CD4-positive, alpha-beta T cell treated with Interleukin-6 at 100 ng/mL for 8 hours (primary cell): ENCODE results near the gene DENND4A.
A peak's percentile ranks its signal among the peaks of the same experiment; 100 is the strongest.
"Not testable (repeated sequence)": the region's sequence is repeated elsewhere in the genome, so short reads cannot be mapped to it uniquely, and the experiment has no call there.

Experiments used
- DNase-seq: peaks from one replicate; pipeline ENCODE4 v3.0.0-alpha.2; 2020; ENCODE audit warnings: mixed read lengths, low spot score

Gene DENND4A

DNA sequence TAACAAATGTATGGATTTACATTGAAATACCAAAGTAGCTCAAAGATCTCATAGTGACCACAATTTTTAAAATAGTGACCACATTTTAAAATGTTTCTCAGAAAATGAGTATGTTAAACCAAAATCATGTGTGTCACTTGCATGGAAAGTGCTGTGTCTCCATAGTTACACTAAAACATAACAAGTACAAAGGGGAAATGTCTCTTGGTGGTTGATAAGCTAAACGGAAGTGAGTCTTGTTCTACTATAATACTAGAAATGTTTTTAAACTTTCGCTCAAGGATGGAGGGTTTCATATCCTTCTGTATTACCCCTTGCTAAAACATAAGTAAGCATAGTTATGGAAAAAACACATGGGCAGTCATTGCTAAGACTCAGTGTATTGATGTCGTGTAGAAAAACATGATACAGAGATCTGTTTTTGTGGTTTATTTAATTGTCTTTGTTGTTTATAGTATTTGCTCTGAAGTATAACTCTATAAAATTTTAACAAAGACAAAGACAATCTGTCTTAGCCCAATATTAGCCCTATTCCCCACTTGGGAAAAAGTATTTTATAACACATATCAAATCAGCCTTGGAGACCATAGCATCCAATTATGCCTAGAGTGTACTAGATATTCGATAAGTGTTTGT lies 27.0 kb upstream of the DENND4A start:
- DNase-seq: peak; percentile 78

DNA sequence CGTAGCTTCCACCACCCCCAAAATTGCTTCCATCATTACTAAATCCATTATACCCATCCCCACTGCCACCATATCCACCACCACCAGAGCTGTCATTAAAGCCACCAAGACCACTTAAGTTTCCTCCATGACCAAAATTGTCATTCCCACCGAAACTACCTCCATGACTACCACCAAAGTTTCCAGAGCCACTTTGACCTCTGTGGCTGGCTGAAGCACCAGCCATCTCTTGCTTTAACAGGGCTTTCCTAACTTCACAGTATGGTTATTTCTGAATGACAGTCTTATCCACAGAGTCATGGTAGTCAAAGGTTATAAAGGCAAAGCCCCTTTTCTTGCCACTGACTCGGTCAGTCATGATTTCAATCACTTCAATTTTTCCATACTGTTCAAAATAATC lies 24.3 kb upstream of the DENND4A start:
- DNase-seq: no peak

DNA sequence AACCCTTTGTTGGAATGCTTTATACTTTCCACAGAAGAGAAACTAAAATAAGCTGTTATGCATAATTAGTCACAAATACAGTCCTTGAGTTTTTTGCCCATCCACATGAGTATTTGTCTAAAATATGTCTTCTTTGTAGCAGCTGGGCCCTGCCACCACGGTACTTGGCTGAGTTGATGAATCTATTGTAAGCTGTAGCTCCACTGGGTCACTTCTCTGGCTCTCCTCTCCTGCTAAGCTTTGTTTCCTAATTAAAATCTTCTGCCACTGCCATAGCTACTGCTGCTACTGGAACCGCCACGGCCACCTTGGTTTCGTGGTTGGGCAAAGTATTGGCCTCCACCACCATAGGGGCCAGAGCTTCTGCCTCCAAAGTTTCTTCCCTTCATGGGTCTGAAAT lies 23.9 kb upstream of the DENND4A start:
- DNase-seq: not testable (repeated sequence)

DNA sequence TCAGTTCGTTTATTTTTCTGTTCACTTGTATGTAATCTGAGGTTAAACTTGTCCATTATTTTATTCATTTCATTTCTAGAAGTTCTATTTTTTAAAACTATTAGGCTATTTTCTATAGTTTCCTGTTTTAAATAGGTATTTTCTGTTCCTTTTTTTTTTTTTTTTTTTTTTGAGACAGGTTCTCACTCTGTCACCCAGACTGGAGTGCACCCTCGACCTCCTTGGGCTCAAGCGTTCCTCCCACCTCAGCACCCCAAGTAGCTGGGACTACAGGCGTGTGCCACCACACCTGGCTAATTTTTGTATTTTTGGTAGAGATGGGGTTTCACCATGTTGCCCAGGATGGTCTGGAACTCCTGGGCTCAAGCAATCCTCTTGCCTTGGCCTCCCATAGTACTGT lies 22.2 kb upstream of the DENND4A start:
- not testable (repeated sequence) for DNase-seq

DNA sequence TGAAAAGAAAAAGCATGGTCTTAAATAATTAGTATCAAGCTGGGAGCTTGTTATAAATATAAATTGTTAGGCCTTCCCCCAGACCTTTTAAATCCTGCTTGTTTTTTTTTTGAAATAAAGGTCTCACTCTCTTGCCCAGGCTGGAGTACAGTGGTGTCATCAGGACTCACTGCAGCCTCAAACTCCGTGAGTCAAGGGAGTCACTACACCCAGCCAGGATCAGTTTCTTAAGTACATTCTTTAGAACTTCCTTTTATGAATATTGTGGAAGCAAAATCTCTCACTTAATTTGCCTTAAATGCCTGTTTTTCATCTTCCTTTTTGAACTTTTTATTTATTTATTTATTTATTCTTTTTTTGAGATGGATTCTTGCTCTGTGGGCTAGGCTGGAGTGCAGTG lies 20.8 kb upstream of the DENND4A start:
- DNase-seq: no peak

DNA sequence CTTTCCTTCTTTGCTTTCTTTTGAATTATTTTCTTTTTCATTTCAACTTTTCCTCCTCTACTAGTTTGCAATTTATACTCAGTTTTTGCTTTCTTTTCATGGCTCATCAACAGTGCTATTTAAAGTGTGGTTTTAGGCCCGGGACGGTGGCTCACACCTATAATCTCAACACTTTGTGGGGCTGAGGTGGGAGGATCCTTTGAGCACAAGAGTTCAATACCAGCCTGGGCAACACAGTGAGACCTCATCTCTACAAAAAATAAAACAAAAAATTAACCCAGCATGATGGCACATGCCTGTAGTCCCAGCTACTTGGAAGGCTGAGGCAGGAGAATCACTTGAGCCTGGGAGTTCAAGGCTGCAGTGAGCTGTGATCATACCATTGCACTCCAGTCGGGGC lies 20.4 kb upstream of the DENND4A start:
- no peak for DNase-seq

DNA sequence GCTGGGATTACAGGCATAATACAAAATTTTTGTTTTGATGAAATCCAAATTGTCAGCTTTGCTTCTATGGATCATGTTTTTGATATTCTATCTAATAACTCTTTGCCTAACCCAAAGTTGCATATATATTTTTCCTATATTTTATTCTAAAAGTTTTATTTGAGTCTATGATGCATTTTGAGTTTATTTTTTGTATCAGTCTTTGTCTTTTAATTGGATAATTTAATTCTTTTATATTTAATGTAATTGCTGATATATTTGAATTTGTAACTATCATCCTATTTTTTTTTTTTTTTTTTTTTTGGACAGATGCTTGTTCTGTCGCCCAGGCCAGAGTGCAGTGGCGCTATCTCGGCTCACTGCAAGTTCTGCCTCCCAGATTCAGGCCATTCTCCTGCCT lies 19.7 kb upstream of the DENND4A start:
- no peak for DNase-seq

DNA sequence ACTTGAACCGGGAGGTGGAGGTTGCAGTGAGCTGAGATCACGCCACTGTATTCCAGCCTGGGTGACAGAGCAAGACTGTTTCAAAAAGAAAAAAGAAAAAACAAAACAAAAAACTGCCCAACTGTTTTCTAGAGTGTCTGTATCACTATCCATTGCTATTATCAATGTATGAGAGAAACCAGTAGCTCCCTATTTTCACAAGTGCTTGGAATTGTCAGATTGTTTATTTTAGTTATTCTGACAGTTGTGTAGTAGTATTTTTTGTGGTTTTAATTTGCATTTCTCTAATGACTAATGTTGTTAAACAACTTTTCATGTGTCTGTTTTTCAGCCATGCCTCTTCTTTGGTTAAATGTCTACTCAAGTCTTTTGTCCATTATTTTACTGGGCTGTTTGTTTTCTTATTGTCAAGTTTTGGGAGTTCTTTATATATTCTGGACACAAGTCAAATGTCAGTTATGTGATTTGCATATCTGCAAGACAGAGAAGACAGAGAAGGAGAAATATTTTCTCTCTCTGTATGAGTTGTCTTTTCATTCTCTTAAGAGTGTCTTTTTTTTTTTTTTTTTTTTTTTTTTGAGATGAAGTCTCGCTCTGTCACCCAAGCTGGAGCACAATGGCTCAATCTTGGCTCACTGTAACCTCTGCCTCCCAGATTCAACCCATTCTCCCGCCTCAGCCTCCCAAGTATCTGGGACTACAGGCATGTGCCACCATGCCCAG lies 19.1 kb upstream of the DENND4A start:
- not testable (repeated sequence) for DNase-seq

DNA sequence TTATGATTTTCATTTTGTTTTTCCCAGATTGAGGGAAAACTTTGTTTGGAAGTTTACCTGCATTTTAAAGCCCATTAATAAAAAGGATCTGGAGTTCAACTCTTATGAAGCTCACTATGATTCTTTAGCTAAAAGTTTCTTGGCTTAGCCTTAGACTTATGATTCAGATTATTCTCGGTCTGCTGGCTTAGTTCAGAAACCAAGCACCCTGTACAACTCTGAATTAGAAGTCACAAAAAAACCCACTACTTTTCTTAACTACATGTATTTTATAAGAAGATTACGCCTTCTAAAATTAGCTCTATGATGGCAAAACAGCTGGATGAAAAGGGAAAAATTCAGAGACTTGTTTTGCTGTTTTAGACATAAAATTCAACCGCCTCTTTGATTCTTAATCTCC lies 14.3 kb upstream of the DENND4A start:
- DNase-seq: no peak

DNA sequence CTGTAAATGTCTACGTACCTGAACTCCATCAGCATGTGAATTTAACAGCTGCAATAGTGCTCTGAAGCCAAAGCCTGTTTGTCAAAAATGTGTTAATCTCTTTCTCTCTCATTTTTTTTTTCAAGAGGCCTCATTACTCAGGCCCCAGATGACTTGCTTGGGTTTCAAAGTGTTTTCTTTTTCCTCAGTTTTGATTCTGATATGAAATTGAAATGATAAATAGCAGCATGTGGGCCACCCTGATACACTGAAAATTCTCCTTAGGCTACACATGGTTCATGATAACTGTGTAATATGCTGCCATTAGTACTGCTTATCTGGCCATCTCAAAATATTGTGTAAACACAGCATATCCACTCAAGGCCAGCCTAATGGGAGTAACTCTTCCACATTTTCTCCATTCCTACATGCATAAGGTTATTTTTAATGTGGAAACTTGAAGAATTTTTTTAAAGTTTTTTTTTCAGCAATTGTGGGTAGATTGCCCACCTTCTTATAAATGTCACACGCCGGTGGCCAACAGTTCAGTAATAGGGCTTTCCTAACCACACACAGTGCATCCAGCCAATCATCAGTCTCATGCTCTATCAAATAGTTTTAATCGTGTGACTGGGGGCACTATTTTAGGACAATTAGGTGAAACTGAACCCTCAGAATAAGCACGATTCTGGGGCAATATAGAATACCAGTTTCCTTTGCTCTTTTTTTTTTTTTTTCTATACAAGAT lies 13.1 kb upstream of the DENND4A start:
- no peak for DNase-seq

DNA sequence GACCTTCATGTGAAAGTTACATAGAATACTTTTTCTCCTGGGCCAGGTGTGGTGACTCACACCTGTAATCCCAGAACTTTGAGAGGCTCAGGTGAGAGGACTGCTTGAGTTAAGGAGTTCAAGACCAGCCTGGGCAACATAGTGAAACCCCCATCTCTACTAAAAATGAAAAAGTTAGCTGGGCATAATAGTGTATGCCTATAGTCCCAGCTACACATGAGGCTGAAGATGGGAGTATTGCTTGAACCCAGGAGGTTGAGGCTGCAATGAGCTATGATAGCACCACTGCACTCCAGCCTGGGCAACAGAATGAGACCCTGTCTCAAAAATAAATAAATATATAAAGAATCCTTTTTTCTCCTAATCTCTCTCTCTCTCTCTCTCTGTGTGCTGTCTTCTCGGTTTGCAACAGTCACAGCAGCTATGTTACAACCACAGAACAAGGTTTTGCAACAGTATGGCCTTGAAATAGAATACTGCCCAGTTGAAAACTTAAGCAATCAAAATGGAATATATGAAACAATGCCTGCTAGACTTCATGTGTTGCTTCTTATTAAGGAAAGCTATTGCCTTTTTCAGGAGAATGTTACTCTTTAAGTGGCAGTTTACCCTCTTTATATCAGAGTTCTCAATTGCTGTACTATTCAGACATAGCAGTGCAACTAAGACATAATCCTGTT lies 12.3 kb upstream of the DENND4A start:
- DNase-seq: no peak

DNA sequence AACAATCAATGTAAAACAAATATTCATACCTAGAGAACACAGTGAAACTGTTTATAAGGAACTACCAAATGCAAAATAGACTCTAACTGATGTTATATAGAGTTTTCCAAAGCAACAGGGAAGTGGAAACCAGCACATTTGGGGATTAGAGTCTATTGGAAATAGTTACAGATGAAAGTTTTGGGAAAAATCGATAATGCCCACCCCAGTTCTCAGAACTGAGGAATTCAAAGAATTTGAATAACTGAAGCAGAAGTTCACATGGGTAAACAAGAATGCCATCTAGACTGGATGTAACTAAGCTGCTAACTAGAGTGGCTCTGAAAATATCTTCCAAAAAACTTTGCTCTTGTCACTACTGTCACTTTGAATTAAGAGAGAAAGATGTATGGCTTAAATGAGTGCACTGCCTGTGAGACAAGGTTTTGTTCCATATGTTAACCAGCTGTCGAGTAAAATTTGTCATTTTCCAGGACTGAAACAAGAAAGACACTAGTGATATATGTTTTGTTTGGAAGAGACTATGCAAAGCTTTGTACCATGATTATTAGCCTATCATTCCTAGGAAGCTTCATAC lies 9.2 kb upstream of the DENND4A start:
- no peak for DNase-seq

DNA sequence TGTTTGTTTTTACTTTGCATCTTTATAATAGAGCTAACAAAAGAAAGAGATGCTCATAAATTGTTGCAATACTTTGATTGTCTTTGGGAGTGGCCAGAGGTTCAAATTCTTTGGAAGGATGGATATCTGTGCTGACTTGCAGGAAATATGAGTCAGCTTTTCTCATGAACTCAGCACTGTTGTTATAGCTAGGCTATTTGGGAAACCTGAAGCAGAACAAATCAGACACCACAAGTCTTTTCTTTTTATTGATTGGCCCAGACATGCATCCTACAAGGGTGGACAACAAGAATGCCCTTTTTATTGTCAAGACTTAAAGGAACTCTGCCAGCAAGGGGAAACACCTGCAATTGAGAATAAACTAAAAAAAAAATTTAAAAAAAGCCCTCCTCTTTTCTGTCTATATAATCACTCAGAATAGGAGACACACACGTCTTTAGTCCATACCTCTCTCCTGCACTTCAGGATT lies 4.6 kb upstream of the DENND4A start:
- no peak for DNase-seq

DNA sequence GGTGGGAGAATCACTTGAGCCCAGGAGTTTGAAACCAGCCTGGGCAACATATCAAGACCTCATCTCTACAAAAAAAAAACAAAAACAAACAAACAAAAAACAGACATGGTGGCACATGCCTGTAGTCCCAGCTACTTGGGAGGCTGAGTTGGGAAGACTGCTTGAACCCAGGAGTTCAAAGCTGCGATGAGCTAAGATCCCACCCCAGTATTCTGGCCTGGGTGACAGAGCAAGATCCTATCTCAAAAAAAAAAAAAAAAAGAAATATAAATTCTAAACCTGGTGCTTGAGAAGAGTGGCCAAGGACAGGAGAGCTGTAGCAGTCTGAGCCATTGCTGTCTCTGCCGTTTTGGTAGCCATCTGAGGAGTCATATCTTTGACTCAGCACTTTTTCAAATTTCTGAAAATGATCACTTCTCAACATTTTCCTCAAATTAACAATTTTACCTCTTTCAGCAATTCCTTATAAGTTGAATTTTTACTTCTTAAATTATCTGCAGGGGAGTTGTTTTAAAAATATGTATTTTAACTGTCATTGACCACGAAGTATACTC lies 3.6 kb upstream of the DENND4A start:
- DNase-seq: no peak

DNA sequence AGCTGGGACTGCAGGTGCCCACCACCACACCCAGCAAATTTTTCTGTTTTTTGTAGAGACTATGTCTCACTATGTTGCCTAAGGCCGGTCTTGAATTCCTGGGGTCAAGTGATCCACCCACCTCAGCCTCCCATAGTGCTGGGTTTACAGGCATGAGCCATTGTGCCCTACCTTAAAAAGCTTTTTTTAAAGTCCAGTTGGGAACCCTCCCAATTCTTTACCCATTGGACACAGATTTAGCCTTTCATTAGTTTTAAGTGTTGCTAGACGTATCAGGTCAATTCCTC lies 1.7 kb upstream of the DENND4A start:
- no peak for DNase-seq

DNA sequence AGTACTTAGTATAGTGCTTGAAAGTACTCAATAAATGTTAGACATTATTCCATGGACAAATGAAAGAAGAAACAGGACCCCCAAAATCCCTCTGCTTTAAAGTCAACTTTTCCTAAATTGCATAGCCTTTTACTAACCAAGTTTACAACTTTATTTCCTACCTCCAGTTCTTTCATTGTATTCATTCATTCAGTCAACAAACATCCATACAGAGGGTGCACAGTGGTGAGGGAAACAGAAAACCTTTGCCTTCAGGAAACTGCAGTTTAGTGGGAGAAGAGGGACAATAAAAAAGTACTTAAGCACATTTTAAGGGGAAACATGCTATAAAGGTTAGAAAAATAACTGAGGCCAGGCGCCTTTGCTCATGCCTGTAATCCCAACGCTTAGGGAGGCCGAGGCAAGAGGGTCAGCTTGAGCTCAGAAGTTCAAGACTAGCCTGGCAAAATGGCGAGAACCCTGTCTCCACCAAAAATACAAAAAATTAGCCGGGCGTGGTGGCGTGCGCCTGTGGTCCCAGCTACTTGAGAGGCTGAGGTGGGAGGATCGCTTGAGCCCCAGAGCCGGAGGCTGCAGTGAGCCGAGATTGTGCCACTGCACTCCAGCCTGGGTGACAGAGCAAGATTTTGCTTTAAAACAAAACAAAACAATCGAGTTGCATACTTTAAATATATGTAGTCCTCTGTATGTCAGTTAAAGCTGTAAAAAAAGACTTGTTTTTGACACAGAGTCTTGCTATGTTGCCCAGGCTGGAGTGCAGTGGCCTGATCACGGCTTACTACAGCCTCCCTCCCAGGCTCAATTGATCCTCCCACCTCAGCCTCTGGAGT lies 1.1 kb upstream of the DENND4A start:
- no peak for DNase-seq

DNA sequence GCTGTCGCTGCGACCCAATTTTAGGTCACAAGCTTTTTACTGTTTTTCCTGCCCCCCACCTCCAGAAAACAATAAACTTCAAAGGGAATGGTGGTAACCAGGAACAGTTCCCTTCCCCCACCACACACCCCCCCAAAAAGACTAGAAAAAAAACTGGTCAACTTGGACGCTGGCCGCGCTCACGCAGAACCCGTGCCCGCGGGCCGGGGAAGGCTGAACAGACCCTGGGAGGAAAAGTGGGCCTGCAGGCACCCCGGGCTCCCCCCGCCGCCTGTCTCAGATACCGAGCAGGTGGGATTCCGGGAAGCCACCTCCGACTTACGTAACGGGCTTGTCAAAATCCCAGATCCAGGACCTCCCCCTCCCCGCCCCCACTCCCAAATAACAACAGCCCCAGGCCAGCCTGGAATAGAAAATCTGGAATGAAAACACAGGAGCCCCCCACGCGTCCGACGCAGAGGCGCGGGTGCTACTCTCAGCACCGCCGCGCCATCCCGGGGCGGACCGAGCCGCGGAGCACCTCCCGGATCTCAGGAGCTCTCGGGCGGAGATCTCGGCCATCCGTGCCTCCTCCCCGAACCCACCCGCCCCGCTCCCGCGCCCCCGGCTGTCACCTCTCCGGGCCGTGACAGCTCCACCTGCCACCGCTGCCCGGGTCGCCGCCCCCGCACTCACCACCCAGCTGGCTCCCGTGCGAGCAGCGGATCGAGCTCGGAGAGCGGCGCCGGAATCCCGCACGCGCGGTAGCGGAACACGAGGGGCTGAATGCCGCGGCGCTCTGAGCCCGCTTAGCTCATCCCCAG lies 557 bp downstream of the DENND4A start:
- peak; percentile 29 for DNase-seq

DNA sequence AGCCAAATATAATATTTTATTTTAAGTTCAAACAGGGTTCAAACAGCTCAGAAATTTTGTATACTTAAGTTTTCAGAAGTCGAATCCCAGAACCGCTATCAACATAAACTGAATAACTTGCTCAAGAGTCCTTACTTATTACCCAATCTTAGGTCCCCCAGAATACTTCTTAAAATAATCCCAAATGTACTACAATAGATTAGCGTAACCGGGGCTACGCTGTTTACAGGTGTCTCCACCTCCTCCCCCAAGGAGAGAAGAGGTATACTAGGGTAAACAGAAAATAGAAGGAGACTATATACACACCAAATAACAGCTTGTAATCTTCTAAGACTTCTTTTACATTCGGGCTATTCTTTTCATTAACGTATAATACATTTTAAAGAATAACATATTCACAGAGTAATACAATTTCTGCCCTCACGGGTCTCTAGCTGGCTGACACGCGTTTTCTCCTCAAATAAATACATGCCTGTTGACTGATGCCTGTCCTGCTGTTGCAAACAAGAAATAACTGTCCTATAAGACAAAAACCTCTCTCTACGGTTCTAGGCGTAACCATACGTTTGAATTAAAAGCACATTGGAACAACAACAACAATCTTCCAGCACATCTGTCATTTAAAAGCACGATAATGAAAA lies 1.3 kb downstream of the DENND4A start:
- no peak for DNase-seq

DNA sequence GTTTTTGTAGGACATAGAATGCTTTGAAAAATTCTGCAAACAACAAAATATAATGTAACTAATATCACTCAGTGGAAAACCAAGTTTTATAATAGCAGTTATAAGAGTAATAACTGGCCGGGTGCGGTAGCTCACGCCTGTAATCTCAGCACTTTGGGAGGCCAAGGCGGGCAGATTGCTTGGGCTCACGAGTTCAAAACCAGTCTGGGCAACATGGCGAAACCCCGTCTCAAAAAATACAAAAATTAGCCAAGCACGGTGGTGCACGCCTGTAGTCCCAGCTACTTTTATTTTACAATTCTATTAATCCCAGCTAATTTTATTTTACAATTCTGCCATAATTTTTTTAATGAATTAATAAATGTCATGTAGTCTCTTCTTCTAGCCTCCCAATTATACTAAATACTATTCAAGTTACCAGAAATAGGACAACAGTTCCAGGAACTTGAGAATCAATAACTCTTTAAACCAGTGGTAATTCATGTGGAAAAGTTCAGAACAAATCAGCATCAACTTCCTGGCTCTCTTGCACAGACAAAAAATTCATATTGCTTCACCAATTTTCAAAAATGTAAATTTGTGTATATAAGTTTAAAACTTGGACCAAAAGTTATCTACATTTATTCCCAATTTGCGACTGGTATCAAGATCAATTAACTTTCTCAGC lies 2.2 kb downstream of the DENND4A start:
- no peak for DNase-seq
